Pancreas (tissue), 10 donors: Measurements from ENCODE around the gene KRTAP10-6. TPM values are rescaled to one million over a fixed set of nuclear protein-coding genes. Genes with fewer than 3 reads are reported as not detected.

Experiments used
- ATAC-seq, 4 donors: fragments of 200-7000 bp; cut with Tn5 transposase; one replicate each; pipeline versions ENCODE4 v1.8.0 to v1.9.1; 2020; ENCODE audit warnings: mild to moderate bottlenecking in 4 of 4, moderate library complexity in 4 of 4
- DNase-seq, 6 donors: peaks; one replicate each; pipeline ENCODE4 v3.0.0-alpha.2; 2020
- FAIRE-seq: peaks from 2 replicates; lab custom pipeline; 2012; peaks lifted over from hg19 to GRCh38; lab: Jason Lieb, UNC
- H3K27ac ChIP-seq, 4 donors: fragments of 200-600 bp; sonication (generic); 1 replicate in 3 of 4; 2 replicates in 1 of 4; pipeline versions ENCODE4 v1.5.0 to v1.8.0; 2020
- H3K27me3 ChIP-seq, 4 donors: fragments of 200-600 bp; one replicate each; pipeline ENCODE4 v1.8.0; 2021
- H3K36me3 ChIP-seq, 3 donors: fragments of 200-600 bp; sonication (generic) in 1 of 3; one replicate each; pipeline versions ENCODE4 v1.5.0 to v1.8.0; 2020 to 2021
- H3K4me1 ChIP-seq, 3 donors: fragments of 200-600 bp; one replicate each; pipeline ENCODE4 v1.8.0; 2021
- H3K4me3 ChIP-seq, 4 donors: fragments of 200-600 bp; sonication (generic) in 2 of 4; one replicate each; pipeline versions ENCODE4 v1.5.0 to v1.8.0; 2020 to 2021
- H3K9me3 ChIP-seq, 4 donors: fragments of 200-600 bp; one replicate each; pipeline ENCODE4 v1.8.0; 2021
- WGBS, 2 donors: extraction: QIAGEN DNeasy Blood & Tissue Kit; methylation state at CpG; one replicate each; pipeline ENCODE4 v1.1.7; 2013; 5-methylcytosine and 5-hydroxymethylcytosine counted together
- intact Hi-C, 3 donors: fragments of 100-400 bp; cut with DNase I; formaldehyde crosslinking; loops; one replicate each; pipeline versions ENCODE4 v1.11.1 to v1.14.2; 2022
- polyA plus RNA-seq, 2 donors: library from polyadenylated mRNA; stranded (reverse); fragments of 200-250 nt; gene quantifications; one replicate each; pipeline ENCODE4 v1.2.3, GENCODE V29; 2013
- total RNA-seq, 6 donors: library from RNA; stranded (reverse); fragmentation: NEBNext Ultra II Directional in 4 of 6; extraction: Animal tissue kit (Norgen Biotek cat#: 25700) in 4 of 6; gene quantifications; one replicate each; pipeline versions ENCODE4 v1.2.1 to v1.2.4, GENCODE V29; 2021 to 2023
- TF ChIP-seq, protein P1 (sequence below), 4 donors: fragments of 200-600 bp; sonication (generic) in 3 of 4; IDR thresholded peaks; one replicate each; pipeline versions ENCODE4 v1.5.0 to v1.8.0; 2021; ENCODE audit warnings: antibody characterized with exemption in 4 of 4
- donor health status: healthy with polysubstance abuse.
- donor health status: DM: no; HTN: no; CAD: no; lungs with moderate emphysema.
- donor health status: DM: no; HTN: no; CAD: no.
- donor health status: control.
- donor health status: control.
- donor health status: Bipolar disorder and iron deficiency.
- donor health status: DM: yes; HTN: yes; CAD: no.
- donor health status: DM: no; HTN: no; CAD: no.
- donor health status: DM: no; HTN: no; CAD: no.
- donor health status: DM: yes; HTN: yes; CAD: no.

KRTAP10-6 gene
- total and polyA plus RNA-seq, 8 donors: not detected

DNA sequence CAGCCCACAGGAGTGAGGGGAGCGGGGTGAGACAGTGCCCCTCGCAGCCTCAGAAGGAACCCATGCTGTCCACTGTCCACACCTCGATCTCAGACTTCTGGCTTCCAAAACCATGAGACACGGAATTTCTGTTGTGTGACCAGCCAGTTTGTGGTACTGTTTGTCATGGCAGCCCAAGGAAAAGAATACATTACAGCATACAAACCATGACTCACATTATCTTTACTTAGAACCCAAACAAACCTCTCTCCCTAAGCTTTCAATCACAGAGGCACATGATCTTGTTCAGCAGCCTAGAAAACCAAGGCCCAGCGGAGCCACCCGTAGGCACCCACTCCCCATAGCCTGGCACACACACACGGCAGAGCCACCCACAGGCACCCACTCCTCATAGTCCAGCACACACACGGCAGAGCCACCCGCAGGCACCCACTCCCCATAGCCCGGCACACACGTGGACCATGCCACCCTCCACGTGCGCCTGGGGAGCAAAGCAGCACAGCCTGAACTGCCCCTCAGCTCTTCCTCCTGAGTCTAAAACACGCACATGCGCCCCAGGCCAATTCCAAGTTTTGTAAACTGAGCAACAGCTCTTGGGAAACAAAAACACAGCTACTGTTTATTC, 19.2 kb downstream of the KRTAP10-6 start:
- no peak for FAIRE-seq
- intact Hi-C loops: no loop called here
- H3K4me1 ChIP-seq: no peaks in the 10 kb centered on the region
- H3K36me3 ChIP-seq: no peaks in the 10 kb centered on the region
- no peak for ATAC-seq
- H3K27ac ChIP-seq: no peak overlapping the region
- no peak overlapping the region for H3K4me3 ChIP-seq
- WGBS, 2 donors: 61 to 72% methylated on average over 15 of the region's 15 CpGs
- no peaks in the 10 kb centered on the region for H3K27me3 ChIP-seq
- TF ChIP-seq, protein P1, sequence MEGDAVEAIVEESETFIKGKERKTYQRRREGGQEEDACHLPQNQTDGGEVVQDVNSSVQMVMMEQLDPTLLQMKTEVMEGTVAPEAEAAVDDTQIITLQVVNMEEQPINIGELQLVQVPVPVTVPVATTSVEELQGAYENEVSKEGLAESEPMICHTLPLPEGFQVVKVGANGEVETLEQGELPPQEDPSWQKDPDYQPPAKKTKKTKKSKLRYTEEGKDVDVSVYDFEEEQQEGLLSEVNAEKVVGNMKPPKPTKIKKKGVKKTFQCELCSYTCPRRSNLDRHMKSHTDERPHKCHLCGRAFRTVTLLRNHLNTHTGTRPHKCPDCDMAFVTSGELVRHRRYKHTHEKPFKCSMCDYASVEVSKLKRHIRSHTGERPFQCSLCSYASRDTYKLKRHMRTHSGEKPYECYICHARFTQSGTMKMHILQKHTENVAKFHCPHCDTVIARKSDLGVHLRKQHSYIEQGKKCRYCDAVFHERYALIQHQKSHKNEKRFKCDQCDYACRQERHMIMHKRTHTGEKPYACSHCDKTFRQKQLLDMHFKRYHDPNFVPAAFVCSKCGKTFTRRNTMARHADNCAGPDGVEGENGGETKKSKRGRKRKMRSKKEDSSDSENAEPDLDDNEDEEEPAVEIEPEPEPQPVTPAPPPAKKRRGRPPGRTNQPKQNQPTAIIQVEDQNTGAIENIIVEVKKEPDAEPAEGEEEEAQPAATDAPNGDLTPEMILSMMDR (IDR thresholded peaks at IDR 0.05): no peak
- no peak for DNase-seq
- no peaks in the 10 kb centered on the region for H3K9me3 ChIP-seq

DNA sequence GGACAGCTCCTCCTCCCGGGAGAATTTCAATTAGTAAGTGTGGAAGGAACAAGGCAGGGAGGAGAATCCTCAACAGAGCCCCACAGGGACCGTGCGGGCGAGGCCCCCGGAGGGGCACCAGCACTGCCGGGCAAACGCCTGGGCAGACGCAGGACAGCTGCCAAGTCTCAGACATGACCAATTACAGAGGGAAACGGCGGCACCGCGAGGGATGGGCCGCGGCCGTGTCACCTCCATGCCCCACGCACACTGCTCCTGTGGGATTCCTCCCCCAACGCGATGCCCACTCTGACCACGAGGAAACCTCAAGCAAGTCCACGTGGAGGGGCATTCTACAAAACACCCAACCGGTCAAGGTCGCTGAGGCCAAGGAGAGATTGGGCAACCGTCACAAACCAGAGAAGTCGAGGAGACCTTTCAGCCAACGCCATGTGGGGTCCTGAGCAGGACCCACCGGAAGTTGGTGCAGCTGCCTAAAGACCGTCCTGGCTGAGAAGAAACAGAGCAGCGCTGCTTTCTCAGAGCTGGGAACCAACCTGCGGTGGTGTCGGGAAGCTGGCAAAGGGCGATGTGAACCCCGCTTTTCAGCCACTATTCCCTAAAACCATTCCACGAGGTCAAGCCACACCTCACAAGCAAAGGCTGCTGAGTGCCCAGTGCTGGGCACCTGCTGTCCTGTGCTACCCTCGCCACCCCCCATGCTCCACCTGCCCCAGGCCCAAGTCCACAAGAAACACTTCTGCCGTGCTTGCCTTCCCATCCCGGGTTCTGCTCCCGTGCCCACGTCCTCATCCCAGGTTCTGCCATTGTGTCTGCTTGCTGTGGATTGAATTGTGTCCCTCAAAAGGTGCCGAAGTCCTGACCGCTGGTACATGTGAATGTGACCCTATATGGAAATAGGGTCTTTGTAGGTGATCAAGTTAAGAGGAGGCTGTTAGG, 20.2 kb downstream of the KRTAP10-6 start:
- TF ChIP-seq, protein P1 (IDR thresholded peaks at IDR 0.05): no peak
- Histone ChIP-seq H3K27me3 (no peaks in the 10 kb centered on the region), H3K36me3 (no peaks in the 10 kb centered on the region), H3K9me3 (no peaks in the 10 kb centered on the region), H3K4me1 (no peaks in the 10 kb centered on the region), H3K27ac (no peak overlapping the region), H3K4me3 (no peak overlapping the region)
- intact Hi-C loops: no loop called here
- no peak for ATAC-seq
- no peak for DNase-seq
- WGBS, 2 donors: 84 to 90% methylated on average over 40 of the region's 40 CpGs
- no peak for FAIRE-seq

DNA sequence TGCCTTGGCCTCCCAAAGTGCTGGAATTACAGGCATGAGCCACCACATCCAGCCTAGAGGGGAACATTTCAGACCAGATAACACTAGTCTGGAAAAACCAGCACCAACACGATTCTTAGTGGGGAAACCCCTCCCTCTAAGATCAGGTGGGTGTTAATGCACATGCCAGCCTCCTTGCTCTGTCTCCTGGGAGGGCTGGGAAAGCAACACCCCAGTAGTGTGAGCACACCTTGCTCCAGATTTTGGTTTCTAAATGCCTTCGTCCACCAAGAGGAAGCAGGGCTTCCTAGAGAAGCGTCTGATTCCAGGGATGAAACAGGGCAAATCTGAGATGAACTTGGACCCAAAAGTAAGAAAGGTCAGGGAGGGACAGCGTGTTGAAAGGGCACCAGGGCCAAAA, 21.0 kb downstream of the KRTAP10-6 start:
- Histone ChIP-seq H3K4me1 (no peaks in the 10 kb centered on the region), H3K36me3 (no peaks in the 10 kb centered on the region), H3K9me3 (no peaks in the 10 kb centered on the region), H3K27me3 (no peaks in the 10 kb centered on the region), H3K4me3 (no peak overlapping the region), H3K27ac (no peak overlapping the region)
- TF ChIP-seq, protein P1 (IDR thresholded peaks at IDR 0.05): no peak
- ATAC-seq (no peak), FAIRE-seq (no peak), DNase-seq (no peak)
- WGBS, 2 donors: 46 to 71% methylated on average over 4 of the region's 4 CpGs
- intact Hi-C loops: no loop called here

DNA sequence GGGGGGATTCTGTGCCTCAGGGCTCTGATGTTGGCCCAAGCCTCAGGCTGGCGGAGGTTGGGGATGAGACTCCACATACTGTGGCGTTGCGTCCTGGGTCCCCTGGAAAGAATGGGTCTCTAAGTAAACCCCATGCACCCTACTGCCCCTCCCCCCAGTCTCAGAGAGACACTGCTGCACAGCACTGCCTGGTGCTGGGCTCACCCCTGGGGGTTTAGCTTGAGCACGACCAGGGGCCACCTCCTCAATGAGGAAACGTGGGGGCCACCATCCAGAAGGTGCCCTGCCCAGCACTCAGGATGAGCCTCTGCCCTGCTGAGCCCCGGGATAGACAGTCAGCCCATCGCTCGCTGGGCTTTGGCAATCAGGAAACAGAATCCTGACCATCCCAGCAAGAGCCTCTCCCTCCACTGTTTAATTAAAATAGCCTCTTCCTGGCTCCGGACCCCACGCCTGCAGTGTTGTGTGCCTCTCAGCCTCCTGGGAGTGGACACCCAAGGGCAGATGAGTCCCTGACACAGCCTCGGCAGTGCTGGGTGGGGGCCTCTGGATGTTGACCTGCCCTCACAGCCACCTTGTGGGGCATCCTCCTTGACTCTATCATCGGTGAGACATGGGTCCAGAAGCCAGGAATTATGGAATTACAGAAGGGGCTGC, 22.3 kb downstream of the KRTAP10-6 start:
- Histone ChIP-seq H3K27me3 (no peaks in the 10 kb centered on the region), H3K9me3 (no peaks in the 10 kb centered on the region), H3K36me3 (no peaks in the 10 kb centered on the region), H3K4me1 (no peaks in the 10 kb centered on the region), H3K27ac (no peak overlapping the region), H3K4me3 (no peak overlapping the region)
- ATAC-seq: no peak
- intact Hi-C loops: no loop called here
- DNase-seq: no peak
- TF ChIP-seq, protein P1 (IDR thresholded peaks at IDR 0.05): no peak
- WGBS, 2 donors: 65 to 81% methylated on average over 12 of the region's 12 CpGs
- no peak for FAIRE-seq
